Fibroblast of lung (primary cell): ENCODE data around the gene RCAN3.
"Not testable (repeated sequence)": the region's sequence is repeated elsewhere in the genome, so short reads cannot be mapped to it uniquely, and the experiment has no call there.

Experiments
- CTCF ChIP-seq, 2 donors: IDR thresholded peaks in 1 of 2; conservative IDR thresholded peaks in 1 of 2; 1 replicate in 1 of 2; 2 replicates in 1 of 2; pipeline ENCODE4 v1.5.1; 2011 to 2012; ENCODE audit warnings: low read length in 2 of 2, control low read depth in 1 of 2, inconsistent platforms in 1 of 2, low read depth in 1 of 2, mild to moderate bottlenecking in 1 of 2
- EZH2 ChIP-seq: IDR thresholded peaks from 2 replicates; pipeline ENCODE4 v1.5.1; 2012; ENCODE audit warnings: low read length, control low read depth, mild to moderate bottlenecking; ENCODE audit errors: missing control alignments

- TF ChIP-seq CTCF (conservative IDR thresholded peaks at IDR 0.05 in 1 of 2, IDR thresholded peaks at IDR 0.05 in 1 of 2; ENCODE audit: low read depth in 1 of 2, low read length in 2 of 2); EZH2: not testable (repeated sequence)
Measured at GRCh38 chr1:24520282-24520681, 17.6 kb downstream of the RCAN3 start.
